Kidney epithelial cell (primary cell): ENCODE measurements around the gene CTH. TPM values are rescaled to one million over a fixed set of nuclear protein-coding genes. Genes with fewer than 3 reads are reported as not detected.
"Not testable (repeated sequence)": the region's sequence is repeated elsewhere in the genome, so short reads cannot be mapped to it uniquely, and the experiment has no call there.

ENCODE experiments used
- DNase-seq: peaks from one replicate; pipeline ENCODE4 v3.0.0-alpha.2; 2010; ENCODE audit warnings: low read depth
- H3K27me3 ChIP-seq: 2 replicates; pipeline ENCODE4 v1.6.0; 2011; ENCODE audit warnings: low read length; ENCODE audit not compliant: control insufficient read depth, insufficient read depth
- H3K36me3 ChIP-seq: 2 replicates; pipeline ENCODE4 v1.5.1; 2011; ENCODE audit warnings: low read length; ENCODE audit not compliant: control insufficient read depth, insufficient read depth
- H3K4me3 ChIP-seq: 2 replicates; pipeline ENCODE4 v1.5.1; 2011; ENCODE audit warnings: low read depth, mild to moderate bottlenecking, control low read depth, low read length
- total RNA-seq: library from RNA; depleted of rRNA; stranded (reverse); fragments of >200 nt; gene quantifications from 2 replicates; pipeline ENCODE4 v1.2.3, GENCODE V29; 2015
- TF ChIP-seq, protein P1 (sequence below): IDR thresholded peaks from 2 replicates; pipeline ENCODE4 v1.5.1; 2011; ENCODE audit warnings: mild to moderate bottlenecking, moderate library complexity, low read length, control low read depth, inconsistent platforms; ENCODE audit not compliant: insufficient read depth, poor library complexity, severe bottlenecking

Gene CTH
- total RNA-seq, 1 donor from 2014 or later: 18.2 TPM

GRCh38 chr1:70440642-70441391 lies 29.7 kb downstream of the CTH start:
- no peak overlapping the region for H3K4me3 ChIP-seq
- H3K27me3 ChIP-seq: no peaks in the 10 kb centered on the region
- peak; percentile 14 for DNase-seq

GRCh38 chr1:70441392-70442035 lies 30.4 kb downstream of the CTH start:
- Histone ChIP-seq H3K36me3 (no peaks in the 10 kb centered on the region), H3K27me3 (no peaks in the 10 kb centered on the region), H3K4me3 (no peak overlapping the region)
- DNase-seq: no peak
- TF ChIP-seq, protein P1, sequence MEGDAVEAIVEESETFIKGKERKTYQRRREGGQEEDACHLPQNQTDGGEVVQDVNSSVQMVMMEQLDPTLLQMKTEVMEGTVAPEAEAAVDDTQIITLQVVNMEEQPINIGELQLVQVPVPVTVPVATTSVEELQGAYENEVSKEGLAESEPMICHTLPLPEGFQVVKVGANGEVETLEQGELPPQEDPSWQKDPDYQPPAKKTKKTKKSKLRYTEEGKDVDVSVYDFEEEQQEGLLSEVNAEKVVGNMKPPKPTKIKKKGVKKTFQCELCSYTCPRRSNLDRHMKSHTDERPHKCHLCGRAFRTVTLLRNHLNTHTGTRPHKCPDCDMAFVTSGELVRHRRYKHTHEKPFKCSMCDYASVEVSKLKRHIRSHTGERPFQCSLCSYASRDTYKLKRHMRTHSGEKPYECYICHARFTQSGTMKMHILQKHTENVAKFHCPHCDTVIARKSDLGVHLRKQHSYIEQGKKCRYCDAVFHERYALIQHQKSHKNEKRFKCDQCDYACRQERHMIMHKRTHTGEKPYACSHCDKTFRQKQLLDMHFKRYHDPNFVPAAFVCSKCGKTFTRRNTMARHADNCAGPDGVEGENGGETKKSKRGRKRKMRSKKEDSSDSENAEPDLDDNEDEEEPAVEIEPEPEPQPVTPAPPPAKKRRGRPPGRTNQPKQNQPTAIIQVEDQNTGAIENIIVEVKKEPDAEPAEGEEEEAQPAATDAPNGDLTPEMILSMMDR: no peak

More at GRCh38 chr1:70440642-70441391, 29.7 kb downstream of the CTH start:
- no peaks in the 10 kb centered on the region for H3K36me3 ChIP-seq
- TF ChIP-seq, protein P1: no peak

DNA sequence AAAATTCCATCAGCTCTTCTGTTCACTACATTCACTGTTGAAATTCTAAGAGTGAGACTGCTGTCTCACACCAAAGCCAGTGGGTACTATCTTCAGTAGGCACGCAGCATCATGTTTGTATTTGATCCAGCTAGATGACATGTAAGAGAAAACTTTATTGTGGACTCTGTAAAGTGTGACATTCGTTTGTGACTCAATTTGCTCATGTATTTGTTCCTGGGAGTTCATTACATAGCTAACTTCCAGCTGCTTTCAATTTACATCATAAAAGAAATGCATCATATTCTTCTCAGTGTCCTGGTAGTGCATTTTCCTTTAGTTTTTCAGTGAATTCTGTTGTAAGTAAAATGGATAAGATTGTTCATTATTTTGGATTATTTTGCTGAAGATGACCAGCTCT lies 31.4 kb downstream of the CTH start:
- TF ChIP-seq, protein P1: no peak
- Histone ChIP-seq H3K27me3 (no peaks in the 10 kb centered on the region), H3K36me3 (no peaks in the 10 kb centered on the region), H3K4me3 (no peak overlapping the region)
- DNase-seq: no peak

DNA sequence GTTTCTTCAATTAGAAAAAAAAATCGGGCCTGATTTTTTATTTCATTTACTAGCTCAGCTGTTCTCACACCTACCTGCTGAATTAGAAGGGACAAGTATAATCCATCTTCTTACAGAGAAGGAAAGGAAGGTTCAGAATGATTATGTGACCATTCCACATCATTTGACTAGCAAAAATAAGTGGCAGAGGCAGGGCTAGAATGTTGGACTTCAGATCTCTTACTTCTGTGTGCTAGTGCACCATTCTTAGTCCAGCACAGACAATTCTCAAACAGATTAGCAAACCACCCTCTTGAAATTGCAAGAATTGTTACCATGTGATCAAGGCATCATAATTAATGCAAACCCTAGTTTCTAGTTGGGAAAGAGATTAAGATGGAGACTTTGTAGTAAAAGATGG lies 32.7 kb downstream of the CTH start:
- no peaks in the 10 kb centered on the region for H3K27me3 ChIP-seq
- no peak overlapping the region for H3K4me3 ChIP-seq
- DNase-seq: no peak
- TF ChIP-seq, protein P1: no peak
- no peaks in the 10 kb centered on the region for H3K36me3 ChIP-seq

- TF ChIP-seq, protein P1: no peak
These were observed 38.0 kb downstream of the CTH start for GRCh38 chr1:70449049-70449448.

GRCh38 chr1:70452164-70452939 lies 41.3 kb downstream of the CTH start:
- H3K27me3 ChIP-seq, H3K36me3 ChIP-seq, DNase-seq, H3K4me3 ChIP-seq: not testable (repeated sequence)

More at GRCh38 chr1:70449049-70449448, 38.0 kb downstream of the CTH start:
- DNase-seq: no peak
- Histone ChIP-seq H3K27me3 (no peaks in the 10 kb centered on the region), H3K36me3 (no peaks in the 10 kb centered on the region), H3K4me3 (no peak overlapping the region)
